ENCODE results near the gene ANKRD27.
"Not testable (repeated sequence)": the region's sequence is repeated elsewhere in the genome, so short reads cannot be mapped to it uniquely, and the experiment has no call there.

The ANKRD27 gene

GRCh38 chr19:32613008-32613407 lies 62.0 kb downstream of the ANKRD27 start:
- FAIRE-seq: no peak
- DNase-seq (ENCODE audit: insufficient read length, low spot score): no peak
- no peak for TF ChIP-seq POLR2A (IDR thresholded peaks at IDR 0.05; ENCODE audit: low read depth, low read length)

GRCh38 chr19:32611161-32611560 lies 63.8 kb downstream of the ANKRD27 start:
- FAIRE-seq (no peak), DNase-seq (ENCODE audit: insufficient read length, low spot score) (no peak)

GRCh38 chr19:32607479-32607878 lies 67.5 kb downstream of the ANKRD27 start:
- no peak for TF ChIP-seq POLR2A (IDR thresholded peaks at IDR 0.05; ENCODE audit: low read depth, low read length)
- FAIRE-seq (no peak), DNase-seq (ENCODE audit: insufficient read length, low spot score) (no peak)

More at GRCh38 chr19:32611161-32611560, 63.8 kb downstream of the ANKRD27 start:
- TF ChIP-seq POLR2A (IDR thresholded peaks at IDR 0.05; ENCODE audit: low read depth, low read length): no peak

GRCh38 chr19:32606289-32606688 lies 68.7 kb downstream of the ANKRD27 start:
- FAIRE-seq (no peak), DNase-seq (ENCODE audit: insufficient read length, low spot score) (no peak)
- no peak for TF ChIP-seq POLR2A (IDR thresholded peaks at IDR 0.05; ENCODE audit: low read depth, low read length)

GRCh38 chr19:32605544-32605943 lies 69.4 kb downstream of the ANKRD27 start:
- TF ChIP-seq POLR2A (IDR thresholded peaks at IDR 0.05; ENCODE audit: low read depth, low read length): no peak
- no peak for FAIRE-seq
- no peak for DNase-seq (ENCODE audit: insufficient read length, low spot score)

GRCh38 chr19:32603961-32604360 lies 71.0 kb downstream of the ANKRD27 start:
- no peak for FAIRE-seq
- TF ChIP-seq POLR2A (IDR thresholded peaks at IDR 0.05; ENCODE audit: low read depth, low read length): no peak
- DNase-seq (ENCODE audit: insufficient read length, low spot score): no peak

GRCh38 chr19:32599736-32600157 lies 75.2 kb downstream of the ANKRD27 start:
- peak; percentile 23 for FAIRE-seq
- TF ChIP-seq POLR2A (IDR thresholded peaks at IDR 0.05; ENCODE audit: low read depth, low read length): no peak
- peak; percentile 50 for DNase-seq (ENCODE audit: insufficient read length, low spot score)

GRCh38 chr19:32599258-32599657 lies 75.7 kb downstream of the ANKRD27 start:
- no peak for TF ChIP-seq POLR2A (IDR thresholded peaks at IDR 0.05; ENCODE audit: low read depth, low read length)
- FAIRE-seq: no peak

GRCh38 chr19:32598022-32598421 lies 77.0 kb downstream of the ANKRD27 start:
- FAIRE-seq (no peak), DNase-seq (ENCODE audit: insufficient read length, low spot score) (no peak)
- no peak for TF ChIP-seq POLR2A (IDR thresholded peaks at IDR 0.05; ENCODE audit: low read depth, low read length)

More at GRCh38 chr19:32599258-32599657, 75.7 kb downstream of the ANKRD27 start:
- DNase-seq (ENCODE audit: insufficient read length, low spot score): no peak

- FAIRE-seq: no peak
- no peak for TF ChIP-seq POLR2A (IDR thresholded peaks at IDR 0.05; ENCODE audit: low read depth, low read length)
- DNase-seq (ENCODE audit: insufficient read length, low spot score): no peak
Observed at GRCh38 chr19:32595491-32595890, 79.5 kb downstream of the ANKRD27 start.

- FAIRE-seq: no peak
- no peak for DNase-seq (ENCODE audit: insufficient read length, low spot score)
Observed at GRCh38 chr19:32594021-32594420, 81.0 kb downstream of the ANKRD27 start.

GRCh38 chr19:32587747-32588504 lies 87.1 kb downstream of the ANKRD27 start:
- DNase-seq (ENCODE audit: insufficient read length, low spot score); FAIRE-seq: not testable (repeated sequence)

More at GRCh38 chr19:32594021-32594420, 81.0 kb downstream of the ANKRD27 start:
- no peak for TF ChIP-seq POLR2A (IDR thresholded peaks at IDR 0.05; ENCODE audit: low read depth, low read length)

- peak; percentile 30 for DNase-seq (ENCODE audit: insufficient read length, low spot score)
- TF ChIP-seq POLR2A (IDR thresholded peaks at IDR 0.05; ENCODE audit: low read depth, low read length): no peak
- no peak for FAIRE-seq
Observed at GRCh38 chr19:32581705-32582179, 93.2 kb downstream of the ANKRD27 start.

GRCh38 chr19:32580901-32581704 lies 93.9 kb downstream of the ANKRD27 start, which contains the start of gene PDCD5:
TSS of gene PDCD5 (plus strand) at chr19:32581190. CDS start at chr19:32581262, 72 bp downstream.
- DNase-seq (ENCODE audit: insufficient read length, low spot score) (peak; percentile 97), FAIRE-seq (no peak)
- TF ChIP-seq POLR2A (IDR thresholded peaks at IDR 0.05; ENCODE audit: low read depth, low read length): peak; percentile 96

Data from H54 (cell line).